ENCODE results near the gene CD22.

CD22 gene

DNA sequence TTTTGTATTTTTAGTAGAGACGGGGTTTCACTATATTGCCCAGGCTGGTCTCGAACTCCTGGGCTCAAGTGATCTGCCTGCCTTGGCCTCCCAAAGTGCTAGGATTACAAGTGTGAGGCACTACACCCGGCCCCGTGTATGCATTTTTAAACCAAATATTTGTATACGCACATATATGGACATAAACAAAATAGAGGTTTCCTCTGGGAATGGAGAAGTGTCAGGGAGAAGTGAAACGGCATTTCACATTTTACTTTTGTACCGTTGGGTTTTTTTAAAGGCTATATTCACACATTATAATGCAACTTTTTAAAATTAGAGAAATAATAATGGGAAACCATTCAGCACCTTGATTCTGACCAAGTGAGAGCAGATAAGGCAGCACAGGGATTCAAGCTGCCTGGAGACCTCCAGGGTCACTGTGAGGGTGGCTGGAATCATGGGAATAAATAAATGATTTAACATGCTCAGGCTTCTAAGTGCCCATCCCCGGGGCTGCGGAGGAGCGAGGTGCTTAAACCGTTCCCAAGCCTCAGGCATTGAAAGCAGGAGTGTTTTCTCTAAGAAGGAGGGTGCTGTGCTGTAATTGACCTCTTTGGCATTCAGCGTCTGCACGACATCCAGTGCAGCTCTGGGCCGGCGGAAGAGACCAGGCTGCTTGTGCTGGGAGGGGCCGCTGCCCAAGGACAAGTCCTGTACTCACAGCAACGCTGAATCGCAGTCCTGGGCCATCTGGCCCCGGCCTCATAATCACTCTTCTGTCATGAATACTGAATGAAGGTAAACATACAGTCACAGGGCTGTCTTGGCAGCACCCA lies 66.6 kb downstream of the CD22 start:
- Histone ChIP-seq H3K4me1 (no peaks in the 10 kb centered on the region), H3K36me3 (no peaks in the 10 kb centered on the region), H3K4me3 (no peak overlapping the region), H3K9me3 (no peaks in the 10 kb centered on the region), H3K27me3 (peaks cover 0 to 5% of the 10 kb centered on the region in 2 donors), H3K27ac (no peak overlapping the region)
- no peak for DNase-seq
- intact Hi-C loops (cut with DNase I; ENCODE audit: low total_unique reads) = no loop called here
- TF ChIP-seq, protein P1, sequence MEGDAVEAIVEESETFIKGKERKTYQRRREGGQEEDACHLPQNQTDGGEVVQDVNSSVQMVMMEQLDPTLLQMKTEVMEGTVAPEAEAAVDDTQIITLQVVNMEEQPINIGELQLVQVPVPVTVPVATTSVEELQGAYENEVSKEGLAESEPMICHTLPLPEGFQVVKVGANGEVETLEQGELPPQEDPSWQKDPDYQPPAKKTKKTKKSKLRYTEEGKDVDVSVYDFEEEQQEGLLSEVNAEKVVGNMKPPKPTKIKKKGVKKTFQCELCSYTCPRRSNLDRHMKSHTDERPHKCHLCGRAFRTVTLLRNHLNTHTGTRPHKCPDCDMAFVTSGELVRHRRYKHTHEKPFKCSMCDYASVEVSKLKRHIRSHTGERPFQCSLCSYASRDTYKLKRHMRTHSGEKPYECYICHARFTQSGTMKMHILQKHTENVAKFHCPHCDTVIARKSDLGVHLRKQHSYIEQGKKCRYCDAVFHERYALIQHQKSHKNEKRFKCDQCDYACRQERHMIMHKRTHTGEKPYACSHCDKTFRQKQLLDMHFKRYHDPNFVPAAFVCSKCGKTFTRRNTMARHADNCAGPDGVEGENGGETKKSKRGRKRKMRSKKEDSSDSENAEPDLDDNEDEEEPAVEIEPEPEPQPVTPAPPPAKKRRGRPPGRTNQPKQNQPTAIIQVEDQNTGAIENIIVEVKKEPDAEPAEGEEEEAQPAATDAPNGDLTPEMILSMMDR (IDR thresholded peaks at IDR 0.05) = no peak

DNA sequence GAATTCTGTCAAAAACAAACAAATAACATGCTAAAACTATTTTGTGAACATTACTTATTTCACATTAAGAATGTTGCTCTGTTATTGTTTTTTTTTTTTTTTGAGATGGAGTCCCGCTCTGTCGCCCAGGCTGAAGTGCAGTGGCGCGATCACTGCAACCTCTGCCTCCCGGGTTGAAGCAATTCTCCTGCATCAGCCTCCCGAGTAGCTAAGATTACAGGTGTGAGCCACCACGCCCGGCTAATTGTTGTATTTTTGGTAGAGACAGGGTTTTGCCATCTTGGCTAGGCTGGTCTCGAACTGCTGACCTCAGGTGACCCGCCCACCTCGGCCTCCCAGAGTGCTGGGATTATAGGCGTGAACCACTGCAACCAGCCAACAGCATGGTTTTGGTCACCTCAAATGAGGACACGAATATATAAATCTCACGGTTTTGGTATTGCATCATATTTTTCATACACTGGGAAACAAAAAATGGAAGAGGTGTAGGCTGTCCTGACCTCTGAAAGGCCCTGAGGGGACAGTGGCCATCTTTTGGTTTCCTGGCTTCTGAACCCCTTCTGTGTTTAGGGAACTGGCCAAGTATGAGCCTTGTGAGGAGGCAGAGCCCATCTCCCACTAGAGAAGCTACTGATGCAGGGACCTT lies 67.4 kb downstream of the CD22 start:
- H3K27ac ChIP-seq = no peak overlapping the region
- H3K36me3 ChIP-seq = no peaks in the 10 kb centered on the region
- no peak for DNase-seq
- no peak overlapping the region for H3K4me3 ChIP-seq
- no peaks in the 10 kb centered on the region for H3K9me3 ChIP-seq
- peaks cover 0 to 5% of the 10 kb centered on the region in 2 donors for H3K27me3 ChIP-seq
- H3K4me1 ChIP-seq = no peaks in the 10 kb centered on the region
- intact Hi-C loops (cut with DNase I; ENCODE audit: low total_unique reads) = no loop called here
- TF ChIP-seq, protein P1 (IDR thresholded peaks at IDR 0.05) = no peak

All from tibial artery (tissue), 4 donors.